T1000 (cell line): ENCODE data around the gene GREB1L.
"Not testable (repeated sequence)": the region's sequence is repeated elsewhere in the genome, so short reads cannot be mapped to it uniquely, and the experiment has no call there.

Experiments
- DNase-seq: peaks from one replicate; lab custom pipeline; 2025; ENCODE audit warnings: mixed read lengths; lab: John Stamatoyannopoulos, UW

Gene GREB1L

GRCh38 chr18:21366896-21367295 is 124.9 kb downstream of the GREB1L start:
- no peak for DNase-seq

GRCh38 chr18:21369146-21369545 is 127.1 kb downstream of the GREB1L start:
- no peak for DNase-seq

GRCh38 chr18:21369597-21369996 is 127.6 kb downstream of the GREB1L start:
- DNase-seq = not testable (repeated sequence)

GRCh38 chr18:21383031-21383430 is 141.0 kb downstream of the GREB1L start:
- no peak for DNase-seq

- no peak for DNase-seq
Observed at GRCh38 chr18:21386523-21387240, 144.7 kb downstream of the GREB1L start.

- no peak for DNase-seq
Observed at GRCh38 chr18:21387886-21388285, 145.9 kb downstream of the GREB1L start.

GRCh38 chr18:21389283-21389682 is 147.3 kb downstream of the GREB1L start:
- DNase-seq = no peak

- no peak for DNase-seq
Observed at GRCh38 chr18:21389903-21390302, 147.9 kb downstream of the GREB1L start.

- peak; percentile 29 for DNase-seq
Observed at GRCh38 chr18:21391074-21391673, 149.1 kb downstream of the GREB1L start.

- DNase-seq = no peak
Observed at GRCh38 chr18:21393986-21394385, 152.0 kb downstream of the GREB1L start.

- no peak for DNase-seq
Observed at GRCh38 chr18:21398121-21398520, 156.1 kb downstream of the GREB1L start.

GRCh38 chr18:21402272-21402671 is 160.2 kb downstream of the GREB1L start:
- no peak for DNase-seq

GRCh38 chr18:21404426-21404825 is 162.4 kb downstream of the GREB1L start:
- DNase-seq = no peak

- no peak for DNase-seq
Observed at GRCh38 chr18:21406116-21406515, 164.1 kb downstream of the GREB1L start.

- DNase-seq = no peak
Observed at GRCh38 chr18:21408681-21409080, 166.6 kb downstream of the GREB1L start.

GRCh38 chr18:21433436-21433835 is 191.4 kb downstream of the GREB1L start:
- no peak for DNase-seq

GRCh38 chr18:21439431-21439846 is 197.4 kb downstream of the GREB1L start:
- no peak for DNase-seq

- no peak for DNase-seq
Observed at GRCh38 chr18:21441670-21442069, 199.6 kb downstream of the GREB1L start.

- no peak for DNase-seq
Observed at GRCh38 chr18:21443776-21444464, 201.9 kb downstream of the GREB1L start.

- peak; percentile 10 for DNase-seq
Observed at GRCh38 chr18:21444465-21445212, 202.6 kb downstream of the GREB1L start.

- no peak for DNase-seq
Observed at GRCh38 chr18:21448299-21448698, 206.3 kb downstream of the GREB1L start.
